Measurements from ENCODE around the gene EP400. TPM values are rescaled to one million over a fixed set of nuclear protein-coding genes. Genes with fewer than 3 reads are reported as not detected.

The EP400 gene
- total RNA-seq, 1 donor from 2014 or later = 85.8 TPM

DNA sequence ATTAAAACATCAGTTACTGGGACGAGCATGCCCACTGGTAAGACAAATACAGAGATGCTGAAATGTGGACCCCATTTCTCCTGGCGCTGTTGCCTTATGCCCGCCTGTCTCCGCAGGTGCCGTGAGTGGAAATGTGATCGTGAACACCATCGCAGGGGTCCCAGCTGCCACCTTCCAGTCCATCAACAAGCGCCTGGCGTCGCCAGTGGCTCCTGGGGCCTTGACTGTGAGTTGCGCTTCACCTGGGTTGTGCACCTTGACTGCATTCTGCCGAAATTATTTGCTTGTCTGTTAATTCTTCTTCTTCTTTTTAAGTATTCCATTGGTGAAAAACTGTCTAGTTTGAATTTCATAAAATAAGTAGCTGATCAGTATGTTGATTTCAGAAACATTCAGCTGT lies 105.2 kb downstream of the EP400 start:
- H3K4me1 Mint-ChIP-seq (ENCODE audit: low read depth, unreplicated experiment) = peaks cover 8% of the 10 kb centered on the region
- no peak overlapping the region for H3K4me3 Mint-ChIP-seq (ENCODE audit: unreplicated experiment)

GRCh38 chr12:132055535-132056096 lies 105.9 kb downstream of the EP400 start:
- TF ChIP-seq CTCF (IDR thresholded peaks at IDR 0.05; ENCODE audit: partially characterized antibody, unreplicated experiment) = no peak
- Mint-ChIP-seq H3K27me3 (ENCODE audit: unreplicated experiment) (peaks cover 10% of the 10 kb centered on the region), H3K4me3 (ENCODE audit: unreplicated experiment) (no peak overlapping the region), H3K27ac (ENCODE audit: unreplicated experiment) (no peak overlapping the region), H3K36me3 (ENCODE audit: unreplicated experiment) (peaks cover 7% of the 10 kb centered on the region), H3K4me1 (ENCODE audit: low read depth, unreplicated experiment) (peaks cover 8% of the 10 kb centered on the region), H3K9me3 (ENCODE audit: unreplicated experiment) (peaks cover 2% of the 10 kb centered on the region)
- no peak for DNase-seq

More for the DNA sequence above, 105.2 kb downstream of the EP400 start:
- H3K27me3 Mint-ChIP-seq (ENCODE audit: unreplicated experiment) = peaks cover 10% of the 10 kb centered on the region
- no peak overlapping the region for H3K27ac Mint-ChIP-seq (ENCODE audit: unreplicated experiment)
- peaks cover 2% of the 10 kb centered on the region for H3K9me3 Mint-ChIP-seq (ENCODE audit: unreplicated experiment)
- peaks cover 14% of the 10 kb centered on the region for H3K36me3 Mint-ChIP-seq (ENCODE audit: unreplicated experiment)
- no peak for DNase-seq
- TF ChIP-seq CTCF (IDR thresholded peaks at IDR 0.05; ENCODE audit: partially characterized antibody, unreplicated experiment) = no peak

GRCh38 chr12:132056320-132056719 lies 106.6 kb downstream of the EP400 start:
- Mint-ChIP-seq H3K27ac (ENCODE audit: unreplicated experiment) (peak overlapping the region; percentile 4), H3K9me3 (ENCODE audit: unreplicated experiment) (peaks cover 7% of the 10 kb centered on the region), H3K4me1 (ENCODE audit: low read depth, unreplicated experiment) (peaks cover 11% of the 10 kb centered on the region), H3K36me3 (ENCODE audit: unreplicated experiment) (peaks cover 6% of the 10 kb centered on the region), H3K27me3 (ENCODE audit: unreplicated experiment) (peaks cover 13% of the 10 kb centered on the region), H3K4me3 (ENCODE audit: unreplicated experiment) (no peak overlapping the region)
- no peak for TF ChIP-seq CTCF (IDR thresholded peaks at IDR 0.05; ENCODE audit: partially characterized antibody, unreplicated experiment)
- DNase-seq = no peak

GRCh38 chr12:132056951-132057350 lies 107.2 kb downstream of the EP400 start:
- Mint-ChIP-seq H3K4me3 (ENCODE audit: unreplicated experiment) (no peak overlapping the region), H3K9me3 (ENCODE audit: unreplicated experiment) (peaks cover 7% of the 10 kb centered on the region)

More at GRCh38 chr12:132056951-132057350, 107.2 kb downstream of the EP400 start:
- no peak for DNase-seq
- Mint-ChIP-seq H3K4me1 (ENCODE audit: low read depth, unreplicated experiment) (peaks cover 15% of the 10 kb centered on the region), H3K27me3 (ENCODE audit: unreplicated experiment) (peaks cover 14% of the 10 kb centered on the region), H3K27ac (ENCODE audit: unreplicated experiment) (peak overlapping the region; percentile 20), H3K36me3 (ENCODE audit: unreplicated experiment) (peaks cover 7% of the 10 kb centered on the region)
- TF ChIP-seq CTCF (IDR thresholded peaks at IDR 0.05; ENCODE audit: partially characterized antibody, unreplicated experiment) = no peak
